GM23248 (cell line): ENCODE results near the gene CLDN11.

Experiments used
- EZH2 ChIP-seq: fragments of 200-600 bp; sonication (generic); IDR thresholded peaks from 2 replicates; pipeline ENCODE4 v1.6.1; 2018; ENCODE audit warnings: antibody characterized with exemption, mild to moderate bottlenecking; ENCODE audit not compliant: insufficient read depth, poor library complexity, severe bottlenecking
- EZH2phosphoT487 ChIP-seq: fragments of 200-600 bp; sonication (generic); IDR thresholded peaks from 2 replicates; pipeline ENCODE4 v1.6.1; 2018; ENCODE audit warnings: antibody characterized with exemption, moderate library complexity, mild to moderate bottlenecking, low read depth; ENCODE audit not compliant: insufficient read depth

DNA sequence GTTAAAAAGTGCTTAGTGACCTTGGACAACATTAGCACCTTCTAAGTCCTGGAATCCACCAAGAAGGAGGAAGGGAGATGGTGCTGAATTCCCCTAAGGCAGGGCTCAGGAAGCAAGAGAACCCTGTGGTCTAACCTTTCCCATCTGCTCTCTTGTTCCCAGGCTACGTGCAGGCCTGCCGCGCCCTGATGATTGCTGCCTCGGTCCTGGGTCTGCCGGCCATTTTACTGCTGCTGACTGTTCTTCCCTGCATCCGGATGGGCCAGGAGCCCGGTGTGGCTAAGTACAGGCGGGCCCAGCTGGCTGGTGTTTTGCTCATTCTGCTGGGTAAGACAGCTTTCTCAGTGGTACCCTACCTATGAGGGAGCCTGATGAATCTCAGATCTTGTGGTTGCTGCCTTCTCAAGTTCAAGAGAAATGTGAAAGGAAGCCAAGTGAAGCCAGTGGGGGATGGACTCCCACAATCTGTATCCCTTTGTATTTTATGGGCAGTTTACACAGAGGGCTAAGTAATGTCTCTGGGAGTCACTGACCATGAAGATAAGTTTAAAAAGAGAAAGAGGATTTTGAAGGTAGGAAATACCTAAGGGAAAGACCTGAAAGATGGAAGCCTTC is 4.4 kb downstream of the CLDN11 start:
- TF ChIP-seq EZH2 (no peak), EZH2phosphoT487 (no peak)
